Measurements from ENCODE around the gene XG. TPM values are rescaled to one million over a fixed set of nuclear protein-coding genes. Genes with fewer than 3 reads are reported as not detected.
"Not testable (repeated sequence)": the region's sequence is repeated elsewhere in the genome, so short reads cannot be mapped to it uniquely, and the experiment has no call there.

The XG gene
- total RNA-seq, 1 donor from 2014 or later, result not detected

DNA sequence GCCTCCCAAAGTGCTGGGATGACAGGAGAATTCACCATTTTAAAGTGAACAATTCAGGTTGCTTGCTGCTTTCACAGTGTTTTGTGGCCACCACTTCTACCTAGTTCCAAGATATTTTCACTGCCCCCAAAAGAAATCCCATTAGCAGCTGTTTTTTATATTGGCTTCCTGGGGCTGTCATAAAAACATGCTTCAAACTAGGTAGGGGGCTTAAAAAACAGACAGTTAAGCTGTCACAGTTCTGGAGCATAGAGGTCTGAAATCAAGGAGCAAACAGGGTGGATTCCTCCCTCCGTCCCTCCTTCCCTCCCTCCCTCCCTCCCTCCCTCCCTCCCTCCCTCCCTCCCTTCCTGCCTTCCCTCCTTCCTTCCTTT is 3.0 kb upstream of the XG start:
- Mint-ChIP-seq H3K4me3 (no peak overlapping the region), H3K9me3 (no peaks in the 10 kb centered on the region), H3K36me3 (ENCODE audit: low read depth) (peaks cover 2% of the 10 kb centered on the region), H3K27me3 (no peaks in the 10 kb centered on the region), H3K4me1 (no peaks in the 10 kb centered on the region), H3K27ac (no peak overlapping the region)
- ATAC-seq (ENCODE audit: low read depth) (no peak), DNase-seq (no peak)
- TF ChIP-seq, protein P1, sequence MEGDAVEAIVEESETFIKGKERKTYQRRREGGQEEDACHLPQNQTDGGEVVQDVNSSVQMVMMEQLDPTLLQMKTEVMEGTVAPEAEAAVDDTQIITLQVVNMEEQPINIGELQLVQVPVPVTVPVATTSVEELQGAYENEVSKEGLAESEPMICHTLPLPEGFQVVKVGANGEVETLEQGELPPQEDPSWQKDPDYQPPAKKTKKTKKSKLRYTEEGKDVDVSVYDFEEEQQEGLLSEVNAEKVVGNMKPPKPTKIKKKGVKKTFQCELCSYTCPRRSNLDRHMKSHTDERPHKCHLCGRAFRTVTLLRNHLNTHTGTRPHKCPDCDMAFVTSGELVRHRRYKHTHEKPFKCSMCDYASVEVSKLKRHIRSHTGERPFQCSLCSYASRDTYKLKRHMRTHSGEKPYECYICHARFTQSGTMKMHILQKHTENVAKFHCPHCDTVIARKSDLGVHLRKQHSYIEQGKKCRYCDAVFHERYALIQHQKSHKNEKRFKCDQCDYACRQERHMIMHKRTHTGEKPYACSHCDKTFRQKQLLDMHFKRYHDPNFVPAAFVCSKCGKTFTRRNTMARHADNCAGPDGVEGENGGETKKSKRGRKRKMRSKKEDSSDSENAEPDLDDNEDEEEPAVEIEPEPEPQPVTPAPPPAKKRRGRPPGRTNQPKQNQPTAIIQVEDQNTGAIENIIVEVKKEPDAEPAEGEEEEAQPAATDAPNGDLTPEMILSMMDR (IDR thresholded peaks at IDR 0.05), result no peak
- ChIA-PET CTCF (no interaction called here), POLR2A (no interaction called here)
- intact Hi-C loops (cut with micrococcal nuclease), result no loop called here

DNA sequence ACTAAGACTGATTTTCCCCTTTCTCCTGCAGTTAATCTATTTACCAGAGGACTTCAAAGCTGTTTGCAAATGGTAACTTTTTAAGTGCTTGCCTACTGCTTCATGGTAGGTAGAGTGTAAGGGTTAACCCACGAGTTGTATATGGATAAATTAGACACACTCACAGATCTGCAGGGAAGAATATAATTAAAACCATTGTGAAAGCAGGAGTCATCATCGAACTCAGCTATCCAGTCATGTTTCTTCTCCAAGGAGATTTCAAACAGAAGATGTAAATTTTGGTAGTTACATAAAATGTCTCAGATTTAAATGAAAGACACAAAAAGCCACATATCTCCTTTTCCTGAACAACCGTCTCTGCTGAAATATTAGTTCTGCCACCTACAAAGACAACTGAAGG is 549 bp upstream of the XG start:
- intact Hi-C loops (cut with micrococcal nuclease), result no loop called here
- POLR2A ChIA-PET, result no interaction called here
- H3K9me3 Mint-ChIP-seq, result no peaks in the 10 kb centered on the region
- no peaks in the 10 kb centered on the region for H3K36me3 Mint-ChIP-seq (ENCODE audit: low read depth)
- ATAC-seq (ENCODE audit: low read depth) (no peak), DNase-seq (no peak)
- TF ChIP-seq, protein P1 (IDR thresholded peaks at IDR 0.05), result no peak
- H3K4me3 Mint-ChIP-seq, result no peak overlapping the region
- no peaks in the 10 kb centered on the region for H3K27me3 Mint-ChIP-seq
- H3K4me1 Mint-ChIP-seq, result no peaks in the 10 kb centered on the region
- CTCF ChIA-PET, result no interaction called here
- H3K27ac Mint-ChIP-seq, result no peak overlapping the region

DNA sequence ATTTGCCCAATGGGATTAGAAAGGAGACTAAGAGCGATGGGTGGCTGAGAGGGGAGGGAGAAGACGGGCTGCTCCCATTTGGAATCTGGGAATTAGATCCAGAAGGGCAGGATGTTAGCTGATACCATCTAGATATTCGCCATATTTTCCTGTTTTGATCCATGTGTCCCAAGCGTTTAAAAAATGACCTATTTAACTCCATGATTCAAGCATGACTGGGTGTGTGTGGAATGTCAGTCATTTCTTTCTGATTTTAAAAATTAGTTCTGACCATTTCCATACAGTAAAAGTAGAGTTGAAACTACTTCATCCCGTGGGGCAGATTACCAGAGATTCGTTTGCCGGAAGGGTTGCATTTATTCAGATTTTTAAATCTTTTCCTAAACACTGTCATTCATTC is 601 bp downstream of the XG start:
- H3K27ac Mint-ChIP-seq; ATAC-seq (ENCODE audit: low read depth); H3K4me3 Mint-ChIP-seq; DNase-seq; H3K4me1 Mint-ChIP-seq; H3K27me3 Mint-ChIP-seq; H3K36me3 Mint-ChIP-seq (ENCODE audit: low read depth); intact Hi-C loops (cut with micrococcal nuclease); CTCF ChIA-PET; H3K9me3 Mint-ChIP-seq; POLR2A ChIA-PET: not testable (repeated sequence)

DNA sequence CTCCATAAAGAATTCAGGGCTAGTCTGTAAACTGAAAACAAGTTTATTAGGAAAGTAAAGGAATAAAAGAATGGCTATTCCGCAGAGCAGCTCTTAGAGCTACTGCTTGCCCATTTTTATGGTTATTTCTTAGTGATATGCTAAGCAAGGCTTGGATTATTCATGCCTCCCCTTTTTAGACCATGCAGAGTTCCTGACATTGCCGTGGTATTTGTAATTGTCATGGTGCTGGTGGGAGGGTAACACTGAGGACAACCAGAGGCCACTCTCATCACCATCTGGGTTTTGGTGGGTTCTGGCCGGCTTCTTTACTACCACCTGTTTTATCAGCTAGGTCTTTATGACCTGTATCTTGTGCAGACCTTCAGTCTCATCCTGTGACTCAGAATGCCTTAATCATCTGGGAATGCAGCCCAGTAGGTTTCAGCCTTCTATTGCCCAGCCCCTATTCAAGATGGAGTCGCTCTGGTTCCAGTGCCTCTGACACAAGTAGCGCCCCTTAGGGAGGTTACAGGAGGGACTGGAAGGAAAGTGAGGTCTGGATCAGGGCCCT is 3.4 kb downstream of the XG start:
- H3K4me1 Mint-ChIP-seq; CTCF ChIA-PET; H3K27me3 Mint-ChIP-seq; DNase-seq; H3K4me3 Mint-ChIP-seq; H3K27ac Mint-ChIP-seq; ATAC-seq (ENCODE audit: low read depth); H3K36me3 Mint-ChIP-seq (ENCODE audit: low read depth); intact Hi-C loops (cut with micrococcal nuclease); H3K9me3 Mint-ChIP-seq; POLR2A ChIA-PET: not testable (repeated sequence)

GRCh38 chrX:2756548-2756947 is 4.7 kb downstream of the XG start:
- Mint-ChIP-seq H3K36me3 (ENCODE audit: low read depth) (no peaks in the 10 kb centered on the region), H3K4me1 (no peaks in the 10 kb centered on the region), H3K4me3 (no peak overlapping the region), H3K27me3 (peaks cover 4% of the 10 kb centered on the region), H3K27ac (no peak overlapping the region), H3K9me3 (no peaks in the 10 kb centered on the region)
- ChIA-PET CTCF (no interaction called here), POLR2A (no interaction called here)
- TF ChIP-seq, protein P1 (IDR thresholded peaks at IDR 0.05), result no peak
- ATAC-seq (ENCODE audit: low read depth) (no peak), DNase-seq (no peak)
- intact Hi-C loops (cut with micrococcal nuclease), result no loop called here

- H3K27ac Mint-ChIP-seq, result no peak overlapping the region
- no peaks in the 10 kb centered on the region for H3K4me1 Mint-ChIP-seq
- no peaks in the 10 kb centered on the region for H3K9me3 Mint-ChIP-seq
- DNase-seq, result no peak
- intact Hi-C loops (cut with micrococcal nuclease), result no loop called here
- TF ChIP-seq, protein P1 (IDR thresholded peaks at IDR 0.05), result no peak
- H3K36me3 Mint-ChIP-seq (ENCODE audit: low read depth), result no peaks in the 10 kb centered on the region
- H3K4me3 Mint-ChIP-seq, result no peak overlapping the region
- no peak for ATAC-seq (ENCODE audit: low read depth)
- ChIA-PET CTCF (no interaction called here), POLR2A (no interaction called here)
- H3K27me3 Mint-ChIP-seq, result peaks cover 4% of the 10 kb centered on the region
Measured at GRCh38 chrX:2761246-2761645, 9.4 kb downstream of the XG start.

- H3K4me1 Mint-ChIP-seq; intact Hi-C loops (cut with micrococcal nuclease); ATAC-seq (ENCODE audit: low read depth); H3K9me3 Mint-ChIP-seq; H3K27ac Mint-ChIP-seq; DNase-seq; H3K4me3 Mint-ChIP-seq; POLR2A ChIA-PET; H3K27me3 Mint-ChIP-seq; H3K36me3 Mint-ChIP-seq (ENCODE audit: low read depth); CTCF ChIA-PET: not testable (repeated sequence)
Measured at GRCh38 chrX:2762671-2763070, 10.8 kb downstream of the XG start.

DNA sequence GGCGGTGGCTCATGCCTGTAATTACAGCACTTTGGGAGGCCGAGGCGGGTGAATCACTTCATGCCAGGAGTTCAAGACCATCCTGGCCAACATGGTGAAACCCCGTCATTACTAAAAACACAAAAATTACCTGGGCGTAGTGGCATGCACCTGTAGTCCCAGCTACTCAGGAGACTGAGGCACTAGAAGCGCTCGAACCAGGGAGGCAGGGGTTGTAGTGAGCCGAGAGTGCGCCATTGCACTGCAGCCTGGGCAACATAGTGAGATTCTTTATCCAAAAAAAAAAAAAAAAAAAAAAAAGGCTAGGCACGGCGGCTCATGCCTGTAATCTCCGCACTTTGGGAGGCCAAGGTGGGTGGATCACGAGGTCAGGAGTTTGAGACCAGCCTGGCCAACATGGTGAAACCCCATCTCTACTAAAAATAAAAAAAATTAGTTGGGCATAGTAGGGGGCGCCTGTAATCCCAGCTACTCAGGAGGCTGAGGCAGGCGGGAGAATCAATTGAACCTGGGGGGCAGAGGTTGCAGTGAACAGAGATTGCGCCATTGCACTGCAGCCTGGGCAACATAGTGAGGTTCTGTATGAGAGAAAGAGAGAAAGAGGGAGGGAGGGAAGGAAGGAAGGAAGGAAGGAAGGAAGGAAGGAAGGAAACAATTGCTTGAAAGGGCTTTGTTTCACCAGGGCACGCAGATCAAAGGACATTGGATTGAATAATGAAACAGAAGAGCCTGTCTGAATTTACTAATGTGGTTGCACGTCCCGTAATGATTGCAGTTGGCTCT is 13.1 kb downstream of the XG start:
- H3K27me3 Mint-ChIP-seq; DNase-seq; H3K9me3 Mint-ChIP-seq; H3K27ac Mint-ChIP-seq; H3K36me3 Mint-ChIP-seq (ENCODE audit: low read depth); ATAC-seq (ENCODE audit: low read depth); CTCF ChIA-PET; POLR2A ChIA-PET; H3K4me3 Mint-ChIP-seq; intact Hi-C loops (cut with micrococcal nuclease); H3K4me1 Mint-ChIP-seq: not testable (repeated sequence)

All from activated B cell treated with CpG ODN at 0.5 μM for 24 hours (primary cell).